MCF 10A (cell line): ENCODE results near the gene UQCRC2. TPM values are rescaled to one million over a fixed set of nuclear protein-coding genes. Genes with fewer than 3 reads are reported as not detected.

ENCODE experiments used
- BruUV-seq: library from RNA; stranded (reverse); fragments of 400-500 nt; replicated peaks from 2 replicates; lab custom pipeline; 2021; lab: Mats Ljungman, UMichigan
- CTCF ChIA-PET: fragments of 300-600 bp; sonication (Branson Sonifier 250); formaldehyde crosslinking; extraction: SDS; loops from one replicate; lab custom pipeline; 2021; ENCODE audit warnings: antibody characterized with exemption, inconsistent platforms; lab: Yijun Ruan, JAX
- POLR2A ChIA-PET: fragments of 300-600, 350-650 bp; sonication (Branson Sonifier 250); formaldehyde crosslinking; extraction: SDS; loops from one replicate; lab custom pipeline; 2020; ENCODE audit warnings: antibody characterized with exemption, inconsistent platforms; lab: Yijun Ruan, JAX
- DNase-seq: peaks from one replicate; pipeline ENCODE4 v3.0.0-alpha.2; 2018; ENCODE audit not compliant: unreplicated experiment
- H3K27ac Mint-ChIP-seq: one replicate; pipeline ENCODE4 v1.8.0; 2022; ENCODE audit warnings: mild to moderate bottlenecking, low read depth, mixed read lengths; ENCODE audit not compliant: unreplicated experiment
- H3K27me3 Mint-ChIP-seq: one replicate; pipeline ENCODE4 v1.8.0; 2022; ENCODE audit warnings: mixed read lengths; ENCODE audit not compliant: insufficient read depth, unreplicated experiment
- H3K36me3 Mint-ChIP-seq: one replicate; pipeline ENCODE4 v1.8.0; 2022; ENCODE audit warnings: mild to moderate bottlenecking, moderate library complexity, mixed read lengths; ENCODE audit not compliant: insufficient read depth, unreplicated experiment
- H3K4me1 Mint-ChIP-seq: one replicate; pipeline ENCODE4 v1.8.0; 2022; ENCODE audit warnings: mixed read lengths; ENCODE audit not compliant: insufficient read depth, unreplicated experiment
- H3K4me3 Mint-ChIP-seq: one replicate; pipeline ENCODE4 v1.8.0; 2022; ENCODE audit warnings: mild to moderate bottlenecking, moderate library complexity, mixed read lengths; ENCODE audit not compliant: unreplicated experiment
- H3K9me3 Mint-ChIP-seq: one replicate; pipeline ENCODE4 v1.8.0; 2022; ENCODE audit warnings: mixed read lengths; ENCODE audit not compliant: unreplicated experiment
- intact Hi-C: fragments of 100-400 bp; cut with micrococcal nuclease; formaldehyde crosslinking; loops from 2 replicates; pipeline ENCODE4 v1.14.1; 2022
- total RNA-seq: library from RNA; stranded (reverse); gene quantifications from 2 replicates; pipeline ENCODE4 v1.2.3, GENCODE V29; 2022
- TF ChIP-seq, protein P1 (sequence below): fragments of 200-600 bp; IDR thresholded peaks from one replicate; pipeline ENCODE4 v1.8.0; 2022; ENCODE audit warnings: antibody characterized with exemption, mild to moderate bottlenecking; ENCODE audit not compliant: unreplicated experiment

Gene UQCRC2
- total RNA-seq, 1 experiment from 2014 or later, result 199 TPM

DNA sequence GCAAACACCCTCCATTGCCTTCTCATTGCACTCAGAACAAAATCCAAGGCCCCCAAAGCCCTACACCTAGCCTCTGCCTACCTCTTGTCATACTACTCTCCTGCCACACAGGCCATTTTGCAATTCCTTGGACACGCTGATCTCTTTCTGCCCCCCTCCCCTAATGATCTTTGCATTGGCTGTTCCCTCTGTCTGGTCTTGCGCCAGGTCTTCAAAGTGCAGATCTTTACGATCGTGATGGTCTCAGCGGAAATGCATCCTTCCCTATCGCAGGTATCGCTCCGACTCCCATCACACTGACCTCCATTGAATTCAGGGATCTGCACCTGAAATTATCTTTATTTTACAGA, 54.0 kb downstream of the UQCRC2 start:
- POLR2A ChIA-PET, result interaction anchor here (1.0 to 6.5 kb wide), 11 partner anchors 10 to 192 kb away, joined by 3 to 78 read pairs (median 14); partner anchors contain the start of gene UQCRC2
- intact Hi-C loops, result no loop called here
- CTCF ChIA-PET, result interaction anchor here (0.6 to 17.1 kb wide), 12 partner anchors 8 to 182 kb away, joined by 3 to 502 read pairs (median 4); no protein-coding TSS in a partner anchor
- peak overlapping the region; percentile 25 for H3K27ac Mint-ChIP-seq
- TF ChIP-seq, protein P1, sequence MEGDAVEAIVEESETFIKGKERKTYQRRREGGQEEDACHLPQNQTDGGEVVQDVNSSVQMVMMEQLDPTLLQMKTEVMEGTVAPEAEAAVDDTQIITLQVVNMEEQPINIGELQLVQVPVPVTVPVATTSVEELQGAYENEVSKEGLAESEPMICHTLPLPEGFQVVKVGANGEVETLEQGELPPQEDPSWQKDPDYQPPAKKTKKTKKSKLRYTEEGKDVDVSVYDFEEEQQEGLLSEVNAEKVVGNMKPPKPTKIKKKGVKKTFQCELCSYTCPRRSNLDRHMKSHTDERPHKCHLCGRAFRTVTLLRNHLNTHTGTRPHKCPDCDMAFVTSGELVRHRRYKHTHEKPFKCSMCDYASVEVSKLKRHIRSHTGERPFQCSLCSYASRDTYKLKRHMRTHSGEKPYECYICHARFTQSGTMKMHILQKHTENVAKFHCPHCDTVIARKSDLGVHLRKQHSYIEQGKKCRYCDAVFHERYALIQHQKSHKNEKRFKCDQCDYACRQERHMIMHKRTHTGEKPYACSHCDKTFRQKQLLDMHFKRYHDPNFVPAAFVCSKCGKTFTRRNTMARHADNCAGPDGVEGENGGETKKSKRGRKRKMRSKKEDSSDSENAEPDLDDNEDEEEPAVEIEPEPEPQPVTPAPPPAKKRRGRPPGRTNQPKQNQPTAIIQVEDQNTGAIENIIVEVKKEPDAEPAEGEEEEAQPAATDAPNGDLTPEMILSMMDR, result no peak
- DNase-seq, result no peak
- H3K27me3 Mint-ChIP-seq, result no peaks in the 10 kb centered on the region
- BruUV-seq, result no TSS peak
- H3K9me3 Mint-ChIP-seq, result no peaks in the 10 kb centered on the region
- H3K36me3 Mint-ChIP-seq, result peaks cover 9% of the 10 kb centered on the region
- peak overlapping the region; percentile 90 for H3K4me3 Mint-ChIP-seq
- H3K4me1 Mint-ChIP-seq, result peaks cover 26% of the 10 kb centered on the region

DNA sequence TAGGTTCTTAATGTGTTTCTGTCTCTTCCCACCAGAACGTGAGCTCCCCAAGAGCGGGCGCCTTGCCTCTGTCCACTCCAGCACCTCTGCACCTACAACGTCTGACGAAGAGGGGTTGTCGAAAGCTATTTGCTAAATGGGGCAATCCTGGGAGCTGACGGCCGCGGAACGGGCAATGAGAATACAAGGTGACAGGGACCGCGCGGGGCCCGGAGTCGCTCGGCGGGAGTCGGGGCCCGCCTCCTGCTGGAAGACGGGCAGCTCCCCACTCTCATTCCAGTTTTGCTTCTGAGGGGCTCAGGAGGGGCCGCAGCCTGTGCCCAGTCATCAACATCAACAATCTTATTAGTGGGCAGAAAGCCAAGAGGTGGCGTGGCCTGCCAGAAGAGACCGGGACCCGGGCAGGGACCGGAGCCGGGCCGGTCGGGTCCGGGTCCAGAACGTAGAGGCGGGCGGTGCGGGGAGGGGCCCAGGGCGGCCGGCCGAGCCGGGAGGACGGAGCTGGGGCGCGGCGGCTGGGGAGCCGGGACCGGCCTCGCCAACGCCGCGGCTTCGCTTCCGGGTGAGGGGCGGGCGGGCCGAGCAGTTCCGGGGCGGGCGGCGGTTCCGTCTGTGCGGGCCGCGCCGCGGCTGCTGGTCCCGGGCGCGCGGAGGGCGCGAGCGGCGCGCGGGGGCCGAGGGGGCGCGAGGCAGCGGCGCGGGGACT, 54.5 kb downstream of the UQCRC2 start, which contains the start of gene MOSMO:
TSS of gene MOSMO (plus strand) at position 603 of the 706 bp plus-strand sequence. CDS start 191 bp downstream, outside the sequence.
- intact Hi-C loops, result no loop called here
- peak within 1 kb of the TSS; percentile 90 for H3K4me3 Mint-ChIP-seq
- peak within 1 kb of the TSS; percentile 70 for H3K27ac Mint-ChIP-seq
- peak; percentile 74 for DNase-seq
- H3K27me3 Mint-ChIP-seq, result no peaks in the 10 kb centered on the region
- H3K9me3 Mint-ChIP-seq, result no peaks in the 10 kb centered on the region
- H3K36me3 Mint-ChIP-seq, result peaks cover 9% of the 10 kb centered on the region
- ChIA-PET POLR2A (interaction anchor here (0.5 to 6.5 kb wide), 13 partner anchors 10 to 222 kb away, joined by 3 to 78 read pairs (median 12); partner anchors contain the start of gene UQCRC2), CTCF (interaction anchor here (0.6 to 17.1 kb wide), 13 partner anchors 9 to 181 kb away, joined by 3 to 502 read pairs (median 5); no protein-coding TSS in a partner anchor)
- peaks cover 26% of the 10 kb centered on the region for H3K4me1 Mint-ChIP-seq
- TSS peak; percentile 68 for BruUV-seq
- TF ChIP-seq, protein P1, result no peak

DNA sequence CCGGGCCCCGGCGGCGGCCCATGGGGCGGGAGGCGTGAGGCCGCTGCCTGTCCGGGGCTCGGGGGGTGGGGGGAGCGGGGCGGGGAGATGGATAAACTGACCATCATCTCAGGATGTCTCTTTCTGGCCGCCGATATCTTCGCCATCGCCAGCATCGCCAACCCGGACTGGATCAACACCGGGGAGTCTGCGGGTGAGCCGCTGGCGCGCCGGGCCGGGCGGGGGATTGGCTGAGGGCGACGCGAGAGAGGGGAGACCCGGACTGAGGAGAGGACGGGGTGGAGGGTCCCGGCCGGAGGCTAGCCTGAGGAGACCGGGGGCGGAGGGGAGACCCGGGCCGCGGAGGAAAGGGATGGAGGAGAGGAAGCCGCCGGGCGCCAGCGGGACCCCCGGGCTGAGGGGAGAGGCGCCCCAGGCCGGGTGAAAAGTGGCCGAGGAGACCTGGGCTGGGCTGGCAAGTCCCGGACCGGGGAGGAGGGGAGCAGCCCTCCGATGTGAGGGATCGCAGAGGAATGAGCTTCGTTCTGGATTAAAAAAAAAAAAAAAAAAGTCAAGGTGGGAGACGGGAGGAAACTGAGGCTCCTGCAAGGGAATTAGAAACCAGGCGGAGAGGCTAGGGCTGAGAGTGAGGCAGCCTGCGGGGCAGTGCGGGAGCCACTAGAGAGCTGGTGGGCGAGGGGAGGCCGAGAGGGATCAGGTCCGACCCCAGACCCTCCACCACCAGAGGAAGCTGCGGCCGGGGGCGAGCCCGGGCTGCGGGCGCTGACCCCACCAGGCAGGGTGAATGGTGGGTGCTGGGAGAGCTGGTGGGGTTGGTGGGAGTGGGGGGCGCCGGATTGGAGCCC, 55.3 kb downstream of the UQCRC2 start:
- intact Hi-C loops, result no loop called here

More for the DNA sequence above, 55.3 kb downstream of the UQCRC2 start:
- TF ChIP-seq, protein P1, result no peak
- Mint-ChIP-seq H3K36me3 (peaks cover 9% of the 10 kb centered on the region), H3K27me3 (no peaks in the 10 kb centered on the region), H3K4me1 (peaks cover 26% of the 10 kb centered on the region), H3K4me3 (peak overlapping the region; percentile 90), H3K9me3 (no peaks in the 10 kb centered on the region), H3K27ac (peak overlapping the region; percentile 70)
- CTCF ChIA-PET, result interaction anchor here (0.6 to 17.1 kb wide), 15 partner anchors 8 to 1126 kb away, joined by 3 to 502 read pairs (median 5); no protein-coding TSS in a partner anchor
- DNase-seq, result no peak
- POLR2A ChIA-PET, result interaction anchor here (0.5 to 6.5 kb wide), 21 partner anchors 9 to 225 kb away, joined by 3 to 78 read pairs (median 4); partner anchors contain the start of gene UQCRC2
- BruUV-seq, result no TSS peak
